Activated T-helper 2 cell treated with anti-CD3 and anti-CD28 coated beads, Interferon-gamma antibody, Interleukin-2, Interleukin-4, amounts not matched to agents 10 μg/mL and 5 μg/mL and 100 μg/mL, durations not matched to agents 14 hours and 24 hours and 36 hours (primary cell): ENCODE data around the gene GPR142. TPM values are rescaled to one million over a fixed set of nuclear protein-coding genes. Genes with fewer than 3 reads are reported as not detected.

Source experiments
- DNase-seq: peaks from one replicate; pipeline ENCODE4 v3.0.0; 2021; ENCODE audit warnings: low spot score
- H3K27ac Mint-ChIP-seq: one replicate; pipeline ENCODE4 v1.8.0; 2021; ENCODE audit warnings: mixed read lengths
- H3K27me3 Mint-ChIP-seq: one replicate; pipeline ENCODE4 v1.8.0; 2021; ENCODE audit warnings: low read depth, mixed read lengths
- H3K36me3 Mint-ChIP-seq: one replicate; pipeline ENCODE4 v1.8.0; 2021; ENCODE audit warnings: low read depth, mixed read lengths
- H3K4me1 Mint-ChIP-seq: one replicate; pipeline ENCODE4 v1.8.0; 2021; ENCODE audit warnings: low read depth, mixed read lengths
- H3K4me3 Mint-ChIP-seq: one replicate; pipeline ENCODE4 v1.8.0; 2021; ENCODE audit warnings: low read depth, mild to moderate bottlenecking, moderate library complexity, mixed read lengths
- H3K9me3 Mint-ChIP-seq: one replicate; pipeline ENCODE4 v1.8.0; 2021; ENCODE audit warnings: mixed read lengths
- intact Hi-C: fragments of 100-400 bp; cut with micrococcal nuclease; formaldehyde crosslinking; loops from one replicate; pipeline ENCODE4 v1.15.1; 2023
- total RNA-seq: library from RNA; stranded (reverse); gene quantifications from 2 replicates; pipeline ENCODE4 v1.2.3, GENCODE V29; 2022

Gene GPR142
- total RNA-seq, 1 donor from 2014 or later: not detected

- H3K4me3 Mint-ChIP-seq: no peak overlapping the region
- H3K4me1 Mint-ChIP-seq: no peaks in the 10 kb centered on the region
- H3K9me3 Mint-ChIP-seq: no peaks in the 10 kb centered on the region
- intact Hi-C loops: no loop called here
- no peak overlapping the region for H3K27ac Mint-ChIP-seq
- H3K36me3 Mint-ChIP-seq: no peaks in the 10 kb centered on the region
- H3K27me3 Mint-ChIP-seq: peaks cover 8% of the 10 kb centered on the region
- DNase-seq: no peak
Observed at GRCh38 chr17:74380959-74381808, 13.9 kb downstream of the GPR142 start.

DNA sequence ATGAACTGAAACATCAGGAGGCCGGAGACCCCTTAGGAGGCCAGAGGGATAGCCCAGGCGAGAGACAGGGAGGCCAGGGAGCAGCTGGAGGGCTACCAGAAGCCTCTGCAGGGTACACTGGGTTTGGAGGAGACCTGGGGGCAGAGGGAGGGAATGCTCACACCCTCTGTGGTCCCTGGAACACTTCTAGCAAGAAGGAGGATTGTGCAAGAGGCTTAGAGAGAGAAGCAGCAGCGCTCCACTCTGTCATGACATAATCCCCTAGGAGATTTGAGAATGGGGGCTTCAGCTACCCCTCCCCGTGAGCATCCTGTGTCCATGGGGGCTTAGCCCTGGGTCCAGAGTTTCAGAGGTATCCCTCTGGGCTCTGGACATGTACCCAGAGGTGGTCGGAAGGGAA, 15.8 kb downstream of the GPR142 start:
- H3K4me3 Mint-ChIP-seq: no peak overlapping the region
- H3K9me3 Mint-ChIP-seq: no peaks in the 10 kb centered on the region
- no peak overlapping the region for H3K27ac Mint-ChIP-seq
- DNase-seq: no peak
- no peaks in the 10 kb centered on the region for H3K4me1 Mint-ChIP-seq
- H3K27me3 Mint-ChIP-seq: peaks cover 4% of the 10 kb centered on the region
- intact Hi-C loops: no loop called here
- no peaks in the 10 kb centered on the region for H3K36me3 Mint-ChIP-seq

- intact Hi-C loops: no loop called here
- H3K4me1 Mint-ChIP-seq: no peaks in the 10 kb centered on the region
- H3K9me3 Mint-ChIP-seq: no peaks in the 10 kb centered on the region
- H3K36me3 Mint-ChIP-seq: no peaks in the 10 kb centered on the region
- no peak overlapping the region for H3K4me3 Mint-ChIP-seq
- H3K27ac Mint-ChIP-seq: no peak overlapping the region
- DNase-seq: no peak
- H3K27me3 Mint-ChIP-seq: peaks cover 7% of the 10 kb centered on the region
Observed at GRCh38 chr17:74385201-74385600, 17.9 kb downstream of the GPR142 start.

GRCh38 chr17:74386386-74386785, 19.1 kb downstream of the GPR142 start:
- H3K9me3 Mint-ChIP-seq: no peaks in the 10 kb centered on the region
- H3K27ac Mint-ChIP-seq: no peak overlapping the region
- H3K36me3 Mint-ChIP-seq: no peaks in the 10 kb centered on the region
- DNase-seq: no peak
- H3K4me1 Mint-ChIP-seq: no peaks in the 10 kb centered on the region
- intact Hi-C loops: no loop called here
- no peak overlapping the region for H3K4me3 Mint-ChIP-seq
- H3K27me3 Mint-ChIP-seq: peaks cover 11% of the 10 kb centered on the region

- H3K9me3 Mint-ChIP-seq: no peaks in the 10 kb centered on the region
- H3K36me3 Mint-ChIP-seq: no peaks in the 10 kb centered on the region
- intact Hi-C loops: no loop called here
- H3K4me1 Mint-ChIP-seq: no peaks in the 10 kb centered on the region
- H3K27ac Mint-ChIP-seq: no peak overlapping the region
- H3K27me3 Mint-ChIP-seq: peaks cover 14% of the 10 kb centered on the region
- DNase-seq: no peak
- no peak overlapping the region for H3K4me3 Mint-ChIP-seq
Observed at GRCh38 chr17:74387365-74388218, 20.3 kb downstream of the GPR142 start.

DNA sequence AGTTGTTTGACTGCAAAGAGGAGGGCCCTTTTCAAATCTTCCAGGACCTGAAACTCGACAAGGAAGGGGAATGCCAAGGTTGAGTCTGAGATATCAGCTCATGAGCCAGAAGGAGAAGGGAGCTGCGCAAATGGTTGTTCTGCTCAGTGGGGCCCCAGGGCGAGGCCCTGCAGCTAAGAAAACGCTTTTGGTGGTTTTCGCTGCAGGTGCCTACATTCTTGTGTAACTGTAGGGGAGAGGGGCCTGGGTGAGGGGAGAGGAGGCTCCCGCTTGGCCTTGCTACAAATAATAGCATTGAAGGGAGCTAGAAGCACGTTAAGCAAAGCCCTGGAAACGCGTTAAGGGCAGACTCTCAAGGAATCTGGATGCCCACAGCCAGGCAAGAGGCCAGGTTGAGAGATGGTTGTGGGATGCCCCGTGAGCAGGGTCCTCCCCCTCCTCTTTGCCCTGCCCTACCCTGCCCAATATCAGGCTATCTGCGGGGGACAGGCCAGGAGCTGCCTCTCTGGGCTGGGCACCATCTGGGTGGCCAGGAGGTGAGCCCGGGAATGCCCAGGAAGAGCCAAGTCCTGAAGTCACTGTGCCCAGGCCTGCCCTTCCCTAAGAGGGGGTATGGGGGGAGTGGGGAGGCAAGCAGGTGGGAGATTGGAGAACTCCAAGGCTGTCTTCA, 21.9 kb downstream of the GPR142 start:
- DNase-seq: no peak
- no peak overlapping the region for H3K4me3 Mint-ChIP-seq
- H3K9me3 Mint-ChIP-seq: no peaks in the 10 kb centered on the region
- no peaks in the 10 kb centered on the region for H3K4me1 Mint-ChIP-seq
- H3K27ac Mint-ChIP-seq: no peak overlapping the region
- peaks cover 14% of the 10 kb centered on the region for H3K27me3 Mint-ChIP-seq
- no peaks in the 10 kb centered on the region for H3K36me3 Mint-ChIP-seq
- intact Hi-C loops: no loop called here

GRCh38 chr17:74389937-74390679, 22.8 kb downstream of the GPR142 start:
- intact Hi-C loops: no loop called here

DNA sequence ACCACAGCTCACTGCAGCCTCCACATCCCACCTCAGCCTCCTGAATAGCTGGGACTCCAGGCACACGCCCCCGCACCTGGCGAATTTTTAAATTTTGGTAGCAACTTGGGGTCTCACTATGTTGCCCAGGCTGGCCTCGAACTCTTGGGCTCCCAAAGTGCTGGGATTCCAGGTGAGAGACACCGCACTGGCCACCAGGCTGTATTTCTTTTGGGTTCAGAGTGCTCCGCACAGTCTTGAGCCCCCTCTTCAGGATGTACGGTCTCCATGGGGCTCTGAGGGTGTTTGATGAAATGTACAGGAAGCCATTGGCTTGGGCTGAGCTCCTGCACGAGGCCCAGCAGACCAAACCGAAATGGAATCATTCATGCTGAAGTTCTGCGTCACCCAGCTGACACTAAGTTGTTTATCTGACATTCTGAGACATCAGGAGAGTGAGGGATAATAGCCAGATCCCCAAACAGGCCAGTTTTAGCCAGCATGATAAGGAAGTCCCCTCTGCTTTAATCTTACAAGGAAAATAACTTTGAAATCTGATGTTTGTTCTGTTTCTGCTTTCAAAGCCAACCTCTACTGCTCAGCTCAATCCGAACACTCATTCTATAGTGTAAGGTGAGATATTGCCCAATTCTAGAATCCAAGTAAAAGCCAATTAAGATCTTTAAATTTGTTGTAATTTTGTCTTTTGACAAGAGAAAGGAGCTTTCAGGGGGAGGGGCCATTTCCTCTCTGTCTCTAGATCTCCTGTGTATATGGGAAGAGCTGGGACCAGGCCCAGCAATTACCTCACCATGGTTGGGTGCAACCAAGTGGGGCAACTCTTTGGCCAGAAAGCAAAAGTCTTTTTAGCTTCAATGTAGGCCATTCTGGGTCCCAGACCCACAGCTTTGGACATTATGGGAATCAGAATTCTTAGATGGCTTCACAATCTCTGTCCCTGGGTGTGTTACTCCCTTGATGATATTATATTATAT, 23.7 kb downstream of the GPR142 start:
- H3K36me3 Mint-ChIP-seq: no peaks in the 10 kb centered on the region
- no peaks in the 10 kb centered on the region for H3K9me3 Mint-ChIP-seq
- intact Hi-C loops: no loop called here
- DNase-seq: no peak
- H3K27ac Mint-ChIP-seq: no peak overlapping the region
- no peaks in the 10 kb centered on the region for H3K4me1 Mint-ChIP-seq
- no peak overlapping the region for H3K4me3 Mint-ChIP-seq
- peaks cover 10% of the 10 kb centered on the region for H3K27me3 Mint-ChIP-seq

More at GRCh38 chr17:74389937-74390679, 22.8 kb downstream of the GPR142 start:
- Mint-ChIP-seq H3K27me3 (peaks cover 10% of the 10 kb centered on the region), H3K4me1 (no peaks in the 10 kb centered on the region), H3K27ac (no peak overlapping the region), H3K36me3 (no peaks in the 10 kb centered on the region), H3K9me3 (no peaks in the 10 kb centered on the region), H3K4me3 (no peak overlapping the region)
- DNase-seq: no peak

GRCh38 chr17:74391771-74392170, 24.5 kb downstream of the GPR142 start:
- Mint-ChIP-seq H3K4me1 (no peaks in the 10 kb centered on the region), H3K36me3 (no peaks in the 10 kb centered on the region), H3K27ac (no peak overlapping the region), H3K9me3 (no peaks in the 10 kb centered on the region), H3K27me3 (peaks cover 10% of the 10 kb centered on the region), H3K4me3 (no peak overlapping the region)
- no peak for DNase-seq
- intact Hi-C loops: no loop called here

DNA sequence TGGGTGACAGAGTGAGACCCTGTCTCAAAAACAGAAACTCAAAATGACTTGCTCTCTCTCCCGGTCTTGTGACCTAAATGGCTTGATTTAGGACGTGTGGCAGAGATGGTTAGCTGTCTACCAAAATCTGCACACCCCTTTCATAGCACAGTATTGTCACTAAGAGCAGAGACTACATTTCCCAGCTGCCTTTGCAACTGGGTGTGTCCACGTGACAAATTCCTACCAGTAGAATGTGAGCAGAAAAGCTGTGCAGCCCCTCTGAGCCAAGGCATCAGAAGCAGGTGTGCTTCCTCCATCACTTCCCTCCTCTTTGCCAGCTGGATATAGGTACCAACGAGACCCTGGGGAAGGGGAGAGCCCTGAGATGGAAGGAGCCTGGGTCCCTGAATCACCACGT, 25.5 kb downstream of the GPR142 start:
- no peak for DNase-seq
- H3K27ac Mint-ChIP-seq: no peak overlapping the region
- H3K9me3 Mint-ChIP-seq: no peaks in the 10 kb centered on the region
- no peak overlapping the region for H3K4me3 Mint-ChIP-seq
- H3K27me3 Mint-ChIP-seq: peaks cover 10% of the 10 kb centered on the region
- H3K36me3 Mint-ChIP-seq: no peaks in the 10 kb centered on the region
- intact Hi-C loops: no loop called here
- H3K4me1 Mint-ChIP-seq: no peaks in the 10 kb centered on the region

GRCh38 chr17:74393346-74393942, 26.1 kb downstream of the GPR142 start:
- peaks cover 10% of the 10 kb centered on the region for H3K27me3 Mint-ChIP-seq
- no peak overlapping the region for H3K4me3 Mint-ChIP-seq
- H3K4me1 Mint-ChIP-seq: no peaks in the 10 kb centered on the region
- intact Hi-C loops: no loop called here
- no peak for DNase-seq
- H3K9me3 Mint-ChIP-seq: no peaks in the 10 kb centered on the region
- H3K27ac Mint-ChIP-seq: no peak overlapping the region
- H3K36me3 Mint-ChIP-seq: no peaks in the 10 kb centered on the region
